Upper lobe of right lung (tissue), 1 donor: Measurements from ENCODE around the gene GRID2IP. TPM values are rescaled to one million over a fixed set of nuclear protein-coding genes. Genes with fewer than 3 reads are reported as not detected.
"Not testable (repeated sequence)": the region's sequence is repeated elsewhere in the genome, so short reads cannot be mapped to it uniquely, and the experiment has no call there.

ENCODE experiments used
- ATAC-seq: fragments of 200-7000 bp; cut with Tn5 transposase; one replicate; pipeline ENCODE4 v1.9.1; 2020; ENCODE audit warnings: mild to moderate bottlenecking, moderate library complexity
- DNase-seq: peaks from one replicate; pipeline ENCODE4 v3.0.0-alpha.2; 2020
- H3K27ac ChIP-seq: fragments of 200-600 bp; one replicate; pipeline ENCODE4 v1.8.0; 2022
- H3K27me3 ChIP-seq: fragments of 200-600 bp; one replicate; pipeline ENCODE4 v1.8.0; 2022; ENCODE audit warnings: mild to moderate bottlenecking
- H3K36me3 ChIP-seq: fragments of 200-600 bp; one replicate; pipeline ENCODE4 v1.8.0; 2022
- H3K4me1 ChIP-seq: fragments of 200-600 bp; one replicate; pipeline ENCODE4 v1.8.0; 2022
- H3K4me3 ChIP-seq: fragments of 200-600 bp; one replicate; pipeline ENCODE4 v1.8.0; 2022; ENCODE audit warnings: mild to moderate bottlenecking
- H3K9me3 ChIP-seq: fragments of 200-600 bp; one replicate; pipeline ENCODE4 v1.8.0; 2022
- intact Hi-C: fragments of 100-400 bp; cut with DNase I; formaldehyde crosslinking; loops from one replicate; pipeline ENCODE4 v1.11.0; 2022
- total RNA-seq: library from RNA; stranded (reverse); fragmentation: NEBNext Ultra II Directional; extraction: Animal tissue kit (Norgen Biotek cat#: 25700); gene quantifications from one replicate; pipeline ENCODE4 v1.2.1, GENCODE V29; 2021
- TF ChIP-seq, protein P1 (sequence below): fragments of 200-600 bp; IDR thresholded peaks from one replicate; pipeline ENCODE4 v1.8.0; 2022; ENCODE audit warnings: antibody characterized with exemption
- donor health status: DM: no; HTN: yes; CAD: no; lungs with severe emphysema.

Gene GRID2IP
- total RNA-seq, 1 donor from 2014 or later, result 0.46 TPM

GRCh38 chr7:6465862-6466261 lies 85.4 kb downstream of the GRID2IP start:
- H3K4me1 ChIP-seq, result no peaks in the 10 kb centered on the region
- H3K27ac ChIP-seq, result no peak overlapping the region
- peak; percentile 72 for ATAC-seq
- H3K36me3 ChIP-seq, result peaks cover 90% of the 10 kb centered on the region
- DNase-seq, result no peak
- no peaks in the 10 kb centered on the region for H3K27me3 ChIP-seq
- H3K9me3 ChIP-seq, result no peaks in the 10 kb centered on the region
- intact Hi-C loops, result no loop called here
- no peak overlapping the region for H3K4me3 ChIP-seq
- TF ChIP-seq, protein P1, sequence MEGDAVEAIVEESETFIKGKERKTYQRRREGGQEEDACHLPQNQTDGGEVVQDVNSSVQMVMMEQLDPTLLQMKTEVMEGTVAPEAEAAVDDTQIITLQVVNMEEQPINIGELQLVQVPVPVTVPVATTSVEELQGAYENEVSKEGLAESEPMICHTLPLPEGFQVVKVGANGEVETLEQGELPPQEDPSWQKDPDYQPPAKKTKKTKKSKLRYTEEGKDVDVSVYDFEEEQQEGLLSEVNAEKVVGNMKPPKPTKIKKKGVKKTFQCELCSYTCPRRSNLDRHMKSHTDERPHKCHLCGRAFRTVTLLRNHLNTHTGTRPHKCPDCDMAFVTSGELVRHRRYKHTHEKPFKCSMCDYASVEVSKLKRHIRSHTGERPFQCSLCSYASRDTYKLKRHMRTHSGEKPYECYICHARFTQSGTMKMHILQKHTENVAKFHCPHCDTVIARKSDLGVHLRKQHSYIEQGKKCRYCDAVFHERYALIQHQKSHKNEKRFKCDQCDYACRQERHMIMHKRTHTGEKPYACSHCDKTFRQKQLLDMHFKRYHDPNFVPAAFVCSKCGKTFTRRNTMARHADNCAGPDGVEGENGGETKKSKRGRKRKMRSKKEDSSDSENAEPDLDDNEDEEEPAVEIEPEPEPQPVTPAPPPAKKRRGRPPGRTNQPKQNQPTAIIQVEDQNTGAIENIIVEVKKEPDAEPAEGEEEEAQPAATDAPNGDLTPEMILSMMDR, result no peak

- DNase-seq, intact Hi-C loops: not testable (repeated sequence)
Measured at GRCh38 chr7:6463609-6464008, 87.7 kb downstream of the GRID2IP start.

DNA sequence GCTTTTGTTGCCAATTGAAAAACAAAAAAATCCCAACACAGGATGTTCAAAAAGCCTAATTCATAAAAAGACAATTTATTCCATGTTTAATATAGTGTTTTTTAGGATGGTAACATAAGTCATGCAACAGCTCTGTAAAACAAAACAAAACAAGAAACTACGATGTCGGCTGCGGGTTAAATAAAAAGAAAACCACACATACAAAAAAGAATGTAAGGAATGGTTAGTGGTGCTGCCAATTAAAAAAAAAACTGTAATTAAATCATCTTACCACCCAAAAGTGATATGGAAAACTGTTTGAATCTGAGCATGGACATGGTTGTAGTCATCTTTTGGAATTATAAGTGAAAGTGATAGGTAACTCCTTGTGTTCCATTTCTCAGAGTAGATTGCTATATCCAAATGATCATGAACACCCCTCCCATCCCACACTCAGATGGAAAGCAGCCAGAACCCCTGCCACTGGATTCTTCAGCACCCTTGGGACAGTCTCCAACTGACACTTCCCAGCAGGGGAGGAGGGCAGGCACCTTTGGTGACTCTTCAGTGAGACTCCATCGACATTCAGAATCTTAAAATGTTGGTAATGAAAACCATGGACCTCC lies 89.2 kb downstream of the GRID2IP start:
- H3K4me1 ChIP-seq, result no peaks in the 10 kb centered on the region
- H3K9me3 ChIP-seq, result no peaks in the 10 kb centered on the region
- H3K36me3 ChIP-seq, result peaks cover 56% of the 10 kb centered on the region
- H3K4me3 ChIP-seq, result no peak overlapping the region
- no peak for DNase-seq
- ATAC-seq, result no peak
- no peaks in the 10 kb centered on the region for H3K27me3 ChIP-seq
- no peak overlapping the region for H3K27ac ChIP-seq
- TF ChIP-seq, protein P1, result no peak
- intact Hi-C loops, result no loop called here

More at GRCh38 chr7:6463609-6464008, 87.7 kb downstream of the GRID2IP start:
- not testable (repeated sequence) for H3K27me3 ChIP-seq, H3K4me3 ChIP-seq, H3K4me1 ChIP-seq, H3K27ac ChIP-seq, ATAC-seq, H3K9me3 ChIP-seq
- peaks cover 72% of the 10 kb centered on the region for H3K36me3 ChIP-seq

DNA sequence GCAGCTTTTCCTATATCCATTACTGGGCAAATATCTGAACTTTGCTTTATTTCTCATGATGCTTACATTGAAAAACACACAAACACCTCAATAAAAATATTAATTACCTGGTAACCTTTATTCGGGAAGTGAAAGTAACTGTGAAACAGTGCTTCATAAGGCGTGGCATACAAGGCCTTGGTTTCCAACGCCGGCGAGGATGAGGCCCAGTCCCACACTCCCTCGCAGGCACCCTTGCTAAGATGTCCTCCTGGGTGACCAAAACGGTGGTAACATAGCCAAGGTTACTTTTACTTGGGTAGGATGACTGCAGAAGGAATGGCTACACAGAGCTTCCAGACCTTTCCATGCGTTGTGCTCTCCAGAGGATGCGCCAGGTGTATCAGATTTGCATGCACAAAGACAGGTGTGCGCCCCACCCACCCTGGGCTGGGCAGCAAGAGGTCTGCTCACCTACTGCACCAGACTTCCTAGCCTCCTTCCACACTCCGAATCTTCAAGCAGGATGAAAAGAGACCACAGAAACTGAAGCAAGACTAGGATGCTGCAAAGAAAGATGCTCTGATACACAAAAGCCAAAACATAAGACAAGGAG lies 90.2 kb downstream of the GRID2IP start:
- H3K4me3 ChIP-seq, result no peak overlapping the region
- no peaks in the 10 kb centered on the region for H3K27me3 ChIP-seq
- ATAC-seq (no peak), DNase-seq (no peak)
- intact Hi-C loops, result no loop called here
- no peaks in the 10 kb centered on the region for H3K9me3 ChIP-seq
- H3K4me1 ChIP-seq, result no peaks in the 10 kb centered on the region
- H3K27ac ChIP-seq, result no peak overlapping the region
- peaks cover 47% of the 10 kb centered on the region for H3K36me3 ChIP-seq
- TF ChIP-seq, protein P1, result no peak

GRCh38 chr7:6460303-6460702 lies 91.0 kb downstream of the GRID2IP start:
- peaks cover 39% of the 10 kb centered on the region for H3K36me3 ChIP-seq
- DNase-seq (no peak), ATAC-seq (no peak)
- H3K27ac ChIP-seq, result no peak overlapping the region
- intact Hi-C loops, result no loop called here
- no peaks in the 10 kb centered on the region for H3K4me1 ChIP-seq
- H3K27me3 ChIP-seq, result no peaks in the 10 kb centered on the region
- H3K4me3 ChIP-seq, result no peak overlapping the region
- H3K9me3 ChIP-seq, result no peaks in the 10 kb centered on the region
- TF ChIP-seq, protein P1, result no peak

DNA sequence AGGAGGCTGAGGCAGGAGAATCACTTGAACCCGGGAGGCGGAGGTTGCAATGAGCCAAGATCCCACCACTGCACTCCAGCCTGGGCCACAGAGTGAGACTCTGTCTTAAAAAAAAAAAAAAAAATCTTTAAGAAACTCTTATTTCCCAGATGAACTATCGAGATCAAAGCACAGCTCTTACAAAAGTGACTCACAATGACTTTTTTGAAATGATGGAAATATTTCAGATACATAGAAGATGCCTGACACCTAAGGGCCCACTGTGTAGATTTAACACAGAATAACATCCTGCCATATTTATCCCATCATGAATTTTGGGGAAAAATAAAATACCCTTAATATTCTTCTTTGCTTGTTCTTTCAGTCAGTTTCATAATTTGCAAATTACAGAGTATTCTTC lies 92.6 kb downstream of the GRID2IP start:
- ATAC-seq, H3K4me1 ChIP-seq, intact Hi-C loops, H3K27ac ChIP-seq, DNase-seq, H3K27me3 ChIP-seq, H3K9me3 ChIP-seq, H3K4me3 ChIP-seq: not testable (repeated sequence)
- peaks cover 29% of the 10 kb centered on the region for H3K36me3 ChIP-seq
